DND-41 (cell line): Measurements from ENCODE around the gene HAPLN3.

ENCODE experiments used
- CTCF ChIP-seq: IDR thresholded peaks from 2 replicates; pipeline ENCODE4 v1.5.1; 2012; ENCODE audit warnings: borderline replicate concordance, low read length, moderate library complexity, mild to moderate bottlenecking; ENCODE audit not compliant: poor library complexity, severe bottlenecking; ENCODE audit errors: extremely low read depth
- EZH2 ChIP-seq: IDR thresholded peaks from 3 replicates; pipeline ENCODE4 v1.6.1; 2012; ENCODE audit warnings: borderline replicate concordance, low read depth, mild to moderate bottlenecking, moderate library complexity, low read length, inconsistent platforms; ENCODE audit not compliant: severe bottlenecking

DNA sequence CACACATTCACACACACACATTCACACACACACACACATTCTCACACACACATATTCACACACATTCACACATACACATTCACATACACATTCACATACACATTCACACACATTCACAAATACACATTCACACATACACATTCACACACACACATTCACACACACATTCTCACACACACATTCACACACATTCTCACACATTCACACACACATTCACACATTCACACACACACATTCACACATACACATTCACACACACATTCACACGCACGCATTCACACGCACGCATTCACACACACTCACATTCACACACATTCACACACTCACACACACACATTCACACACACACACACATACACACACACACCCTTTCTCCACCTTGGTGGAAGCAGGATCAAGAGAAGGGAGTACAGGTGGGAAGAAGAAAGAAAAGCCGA, 5.7 kb upstream of the HAPLN3 start:
- no peak for TF ChIP-seq CTCF
- no peak for TF ChIP-seq EZH2
